Measurements from ENCODE around the gene MLF2. TPM values are rescaled to one million over a fixed set of nuclear protein-coding genes. Genes with fewer than 3 reads are reported as not detected.

MLF2 gene
- total and polyA plus RNA-seq, 8 donors: 142 to 182 (median 162) TPM

GRCh38 chr12:6759741-6760140 is 6.8 kb upstream of the MLF2 start:
- Histone ChIP-seq H3K27ac (no peak overlapping the region), H3K4me1 (peaks cover 11 to 16% of the 10 kb centered on the region in 2 donors), H3K36me3 (no peaks in the 10 kb centered on the region), H3K4me3 (no peak overlapping the region), H3K9me3 (no peaks in the 10 kb centered on the region), H3K27me3 (peaks cover 0 to 11% of the 10 kb centered on the region in 2 donors)
- no peak for TF ChIP-seq CTCF (IDR thresholded peaks at IDR 0.05)
- DNase-seq: no peak
- intact Hi-C loops (cut with DNase I): no loop called here
- ATAC-seq: no peak

- H3K4me3 ChIP-seq: no peak overlapping the region
- intact Hi-C loops (cut with DNase I): no loop called here
- no peaks in the 10 kb centered on the region for H3K36me3 ChIP-seq
- H3K27ac ChIP-seq: no peak overlapping the region
- peak in 1 of 4 donors; percentile 48 for DNase-seq
- peaks cover 0 to 5% of the 10 kb centered on the region in 2 donors for H3K27me3 ChIP-seq
- peaks cover 12 to 17% of the 10 kb centered on the region in 2 donors for H3K4me1 ChIP-seq
- no peaks in the 10 kb centered on the region for H3K9me3 ChIP-seq
- ATAC-seq: no peak
- TF ChIP-seq CTCF (IDR thresholded peaks at IDR 0.05): no peak
These were observed 5.7 kb upstream of the MLF2 start for GRCh38 chr12:6758506-6759095.

GRCh38 chr12:6757028-6757690 is 4.2 kb upstream of the MLF2 start:
- peaks cover 8 to 16% of the 10 kb centered on the region in 2 donors for H3K4me1 ChIP-seq
- no peaks in the 10 kb centered on the region for H3K36me3 ChIP-seq
- DNase-seq: no peak
- H3K9me3 ChIP-seq: no peaks in the 10 kb centered on the region
- no peak overlapping the region for H3K27ac ChIP-seq
- H3K4me3 ChIP-seq: no peak overlapping the region
- no peak for TF ChIP-seq CTCF (IDR thresholded peaks at IDR 0.05)
- ATAC-seq: no peak
- no peaks in the 10 kb centered on the region for H3K27me3 ChIP-seq
- intact Hi-C loops (cut with DNase I): no loop called here

- intact Hi-C loops (cut with DNase I): no loop called here
- no peaks in the 10 kb centered on the region for H3K9me3 ChIP-seq
- H3K27me3 ChIP-seq: no peaks in the 10 kb centered on the region
- no peak overlapping the region for H3K4me3 ChIP-seq
- DNase-seq (no peak), ATAC-seq (no peak)
- peaks cover 0 to 25% of the 10 kb centered on the region in 2 donors for H3K36me3 ChIP-seq
- TF ChIP-seq CTCF (IDR thresholded peaks at IDR 0.05): no peak
- H3K27ac ChIP-seq: peak overlapping the region; percentile 98 to 99
- peaks cover 10 to 36% of the 10 kb centered on the region in 2 donors for H3K4me1 ChIP-seq
These were observed 1.5 kb upstream of the MLF2 start for GRCh38 chr12:6754411-6754810.

- peak overlapping the region; percentile 98 to 99 for H3K27ac ChIP-seq
- DNase-seq: no peak
These were observed 923 bp upstream of the MLF2 start for GRCh38 chr12:6753772-6754356.

More at GRCh38 chr12:6753772-6754356, 923 bp upstream of the MLF2 start:
- H3K36me3 ChIP-seq: peaks cover 4 to 31% of the 10 kb centered on the region in 2 donors
- H3K4me1 ChIP-seq: peaks cover 10 to 36% of the 10 kb centered on the region in 2 donors
- no peaks in the 10 kb centered on the region for H3K9me3 ChIP-seq
- peak overlapping the region in 1 of 2 donors; percentile 94 for H3K4me3 ChIP-seq
- no peak for ATAC-seq
- H3K27me3 ChIP-seq: no peaks in the 10 kb centered on the region
- intact Hi-C loops (cut with DNase I): no loop called here
- peak; percentile 0 to 34 for TF ChIP-seq CTCF (IDR thresholded peaks at IDR 0.05)
